Measurements from ENCODE around the gene DMRT1. TPM values are rescaled to one million over a fixed set of nuclear protein-coding genes. Genes with fewer than 3 reads are reported as not detected.

Gene DMRT1
- total RNA-seq (2014; rRNA removed; shearing (Covaris generic); ENCODE audit: low replicate concordance), result not detected in 2 replicates

- Histone ChIP-seq H3K4me3 (peak within 1 kb of the TSS; percentile 29), H3K27me3 (peaks cover 33% of the 10 kb centered on the region), H3K9me3 (peaks cover 7% of the 10 kb centered on the region), H3K36me3 (no peaks in the 10 kb centered on the region)
- peak; percentile 12 for DNase-seq
Measured at GRCh38 chr9:841371-842209, at the start of gene DMRT1. TSS of gene DMRT1 (plus strand) at chr9:841697. CDS start at chr9:841839, 142 bp downstream.

DNA sequence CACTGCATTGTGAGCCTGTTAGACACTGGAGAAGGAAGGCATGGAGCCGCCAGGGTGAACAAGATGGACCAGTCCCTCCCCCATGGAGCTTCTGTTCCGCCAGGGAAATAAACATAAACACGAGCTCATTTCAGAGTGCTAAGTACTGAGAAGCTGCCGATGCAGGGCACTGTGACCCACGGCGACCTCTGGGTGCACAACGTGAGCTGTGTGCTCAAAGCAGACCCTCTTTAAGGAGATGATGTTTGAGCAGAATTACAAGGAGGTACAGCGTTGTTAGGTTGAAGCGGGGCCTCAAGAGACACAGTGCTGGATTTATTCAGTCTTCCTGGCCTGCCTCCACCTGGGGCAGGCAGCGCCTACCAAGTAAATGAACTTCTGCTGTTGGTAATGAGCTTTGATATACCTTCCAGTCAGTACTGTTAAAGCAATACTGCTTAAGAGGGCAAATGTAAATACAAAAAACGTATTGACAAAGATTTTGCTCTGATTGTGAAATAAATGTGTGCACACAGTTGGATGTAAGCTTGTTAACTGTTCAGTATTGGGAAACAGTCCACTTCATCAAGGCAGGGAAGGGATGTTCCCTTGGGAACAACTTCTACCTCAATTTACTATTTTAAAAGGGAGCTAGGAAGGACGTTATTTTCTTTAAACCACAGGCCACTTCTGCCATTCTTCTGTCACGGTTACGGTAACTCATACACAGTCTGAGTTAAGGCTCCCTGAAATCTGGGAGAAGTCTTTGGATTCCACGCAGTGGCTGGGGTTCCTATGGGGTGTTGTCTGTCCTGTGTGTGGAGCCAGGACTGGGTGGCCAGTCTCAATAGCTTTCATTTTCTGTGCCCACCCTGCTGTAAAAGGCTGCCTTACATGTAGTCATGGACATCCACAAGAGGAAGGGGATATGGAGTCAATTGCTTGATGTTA, 48.9 kb upstream of the DMRT1 start:
- Histone ChIP-seq H3K36me3 (no peaks in the 10 kb centered on the region), H3K27me3 (no peaks in the 10 kb centered on the region), H3K9me3 (no peaks in the 10 kb centered on the region), H3K4me3 (no peak overlapping the region)
- DNase-seq, result no peak

DNA sequence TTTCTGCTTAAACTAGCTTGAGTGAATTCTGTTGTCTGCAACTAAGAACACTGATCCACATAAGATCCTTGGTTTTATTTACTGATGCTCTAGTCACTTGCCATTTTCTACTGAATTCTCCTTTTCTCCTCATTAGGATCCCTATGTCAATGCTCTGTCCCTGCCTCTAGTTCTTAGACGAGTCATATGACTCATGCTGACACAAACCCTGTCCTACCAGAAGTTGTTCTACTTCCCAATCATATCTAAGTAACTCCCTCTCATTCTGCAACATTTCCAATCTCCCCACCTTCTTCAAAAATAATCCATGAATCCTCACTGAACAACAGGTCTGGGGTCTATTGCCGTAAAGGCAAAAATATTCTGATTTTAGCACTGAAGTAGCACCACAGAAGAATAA, 47.1 kb upstream of the DMRT1 start:
- Histone ChIP-seq H3K27me3 (no peaks in the 10 kb centered on the region), H3K4me3 (no peak overlapping the region), H3K36me3 (no peaks in the 10 kb centered on the region), H3K9me3 (no peaks in the 10 kb centered on the region)
- DNase-seq, result no peak

DNA sequence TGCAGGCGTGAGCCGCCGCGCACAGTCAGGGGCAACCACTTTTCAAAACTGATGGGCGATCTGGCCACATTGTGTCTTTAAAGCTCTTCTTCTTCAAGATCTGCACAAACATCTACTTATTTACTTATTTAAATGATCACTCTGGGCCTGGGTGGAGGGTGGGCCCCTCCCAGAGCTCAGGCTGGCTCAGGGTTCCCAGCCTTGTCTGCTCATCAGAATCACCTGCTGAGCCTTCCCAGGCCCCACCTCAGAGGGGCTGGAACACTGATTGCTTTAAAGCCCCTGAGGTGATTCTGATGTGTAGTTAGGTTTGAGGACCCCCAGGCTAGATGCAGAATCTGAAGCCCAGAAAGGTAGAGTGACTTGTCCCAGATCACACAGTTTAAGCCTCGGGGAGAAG, 45.6 kb upstream of the DMRT1 start:
- Histone ChIP-seq H3K36me3 (no peaks in the 10 kb centered on the region), H3K27me3 (no peaks in the 10 kb centered on the region), H3K4me3 (no peak overlapping the region), H3K9me3 (no peaks in the 10 kb centered on the region)
- no peak for DNase-seq

- Histone ChIP-seq H3K27me3 (no peaks in the 10 kb centered on the region), H3K36me3 (no peaks in the 10 kb centered on the region), H3K9me3 (no peaks in the 10 kb centered on the region), H3K4me3 (no peak overlapping the region)
- DNase-seq, result no peak
Measured at GRCh38 chr9:800591-801150, 40.8 kb upstream of the DMRT1 start.

- H3K4me3 ChIP-seq, result no peak overlapping the region
- no peaks in the 10 kb centered on the region for H3K27me3 ChIP-seq
- no peaks in the 10 kb centered on the region for H3K36me3 ChIP-seq
- peak; percentile 81 for DNase-seq
- H3K9me3 ChIP-seq, result no peaks in the 10 kb centered on the region
Measured at GRCh38 chr9:801399-802071, 40.0 kb upstream of the DMRT1 start.

DNA sequence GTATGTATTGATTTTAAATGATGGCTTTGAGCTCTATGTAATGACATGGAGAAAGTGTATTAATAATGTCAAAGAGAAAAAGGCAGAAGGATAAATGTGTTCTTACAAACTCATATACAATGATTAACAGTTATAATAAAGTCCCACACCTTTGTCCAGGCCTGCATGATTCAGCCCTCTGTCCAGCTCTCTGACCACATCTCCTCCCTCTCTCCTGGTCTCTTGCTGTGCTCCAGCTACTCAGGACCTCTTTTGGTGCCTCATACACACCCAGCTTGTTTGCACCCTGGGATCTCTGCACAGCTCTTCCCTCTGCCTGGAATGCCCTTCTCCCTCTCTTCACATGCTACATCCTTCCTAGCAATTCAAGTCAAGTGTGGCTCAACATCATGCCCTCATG, 37.5 kb upstream of the DMRT1 start:
- Histone ChIP-seq H3K4me3 (no peak overlapping the region), H3K27me3 (no peaks in the 10 kb centered on the region), H3K9me3 (no peaks in the 10 kb centered on the region), H3K36me3 (no peaks in the 10 kb centered on the region)
- peak; percentile 12 for DNase-seq

DNA sequence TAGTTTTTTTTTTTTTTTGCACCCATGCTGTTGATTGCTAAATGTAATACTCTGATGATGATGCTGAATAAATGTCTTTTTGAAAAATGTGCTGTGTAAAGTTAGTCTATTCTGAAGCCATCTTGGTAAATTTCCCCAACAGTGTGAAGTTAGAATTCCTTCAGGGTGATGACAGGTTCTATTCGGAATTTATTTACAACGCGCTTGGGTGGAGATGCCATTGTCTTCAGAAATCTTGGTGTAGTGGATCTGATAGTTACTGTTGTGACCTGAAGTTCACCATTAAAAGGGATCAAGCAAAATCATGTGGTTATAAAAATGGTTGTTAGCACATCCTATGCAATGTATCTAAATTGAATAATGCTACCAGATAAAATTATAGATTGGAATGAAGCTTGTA, 36.3 kb upstream of the DMRT1 start:
- Histone ChIP-seq H3K27me3 (no peaks in the 10 kb centered on the region), H3K9me3 (no peaks in the 10 kb centered on the region), H3K36me3 (no peaks in the 10 kb centered on the region), H3K4me3 (no peak overlapping the region)
- no peak for DNase-seq

GRCh38 chr9:806285-807156, 35.0 kb upstream of the DMRT1 start:
- DNase-seq, result no peak
- Histone ChIP-seq H3K9me3 (no peaks in the 10 kb centered on the region), H3K36me3 (no peaks in the 10 kb centered on the region)

DNA sequence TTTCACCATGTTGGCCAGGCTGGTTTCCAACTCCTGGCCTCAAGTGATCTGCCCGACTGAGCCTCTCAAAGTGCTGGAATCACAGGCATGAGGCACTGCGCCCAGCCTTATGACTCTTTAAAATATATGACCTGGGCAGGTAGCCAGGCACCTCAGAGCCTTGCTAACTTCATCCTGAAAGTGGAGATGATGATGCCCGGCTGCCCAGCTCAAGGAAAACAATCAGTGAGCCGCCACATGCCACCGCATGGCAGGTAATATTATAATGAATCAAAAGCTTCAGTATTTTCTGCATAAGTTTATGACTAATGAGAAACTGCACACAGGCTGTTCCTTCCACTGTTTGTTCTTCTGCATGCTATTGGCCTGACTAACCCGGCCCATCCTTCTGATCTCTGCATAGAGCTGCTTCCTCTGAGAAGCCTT, 30.4 kb upstream of the DMRT1 start:
- peak; percentile 83 for DNase-seq
- Histone ChIP-seq H3K9me3 (no peaks in the 10 kb centered on the region), H3K36me3 (no peaks in the 10 kb centered on the region), H3K27me3 (no peaks in the 10 kb centered on the region), H3K4me3 (no peak overlapping the region)

More at GRCh38 chr9:806285-807156, 35.0 kb upstream of the DMRT1 start:
- H3K27me3 ChIP-seq, result no peaks in the 10 kb centered on the region
- no peak overlapping the region for H3K4me3 ChIP-seq

DNA sequence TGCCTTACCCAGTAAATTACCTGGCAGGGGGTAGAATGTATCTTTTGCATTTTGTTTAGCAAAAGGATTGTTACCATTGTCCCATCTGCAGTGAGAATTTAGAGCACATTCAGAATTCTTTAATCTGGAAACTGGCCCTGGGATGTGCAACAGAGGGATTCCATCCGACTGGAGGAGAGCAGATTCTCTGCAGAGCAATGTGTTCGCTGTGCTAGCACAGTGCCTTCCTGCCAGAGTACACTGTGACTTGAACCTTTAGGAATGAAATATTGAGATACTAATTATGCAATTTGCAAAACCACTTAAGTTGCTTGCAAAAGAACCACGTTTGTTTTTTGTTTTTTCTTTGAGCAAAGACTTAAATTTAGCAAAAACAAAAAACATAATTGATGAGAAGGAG, 22.5 kb upstream of the DMRT1 start:
- no peak for DNase-seq
- Histone ChIP-seq H3K36me3 (no peaks in the 10 kb centered on the region), H3K27me3 (no peaks in the 10 kb centered on the region), H3K4me3 (no peak overlapping the region), H3K9me3 (no peaks in the 10 kb centered on the region)

DNA sequence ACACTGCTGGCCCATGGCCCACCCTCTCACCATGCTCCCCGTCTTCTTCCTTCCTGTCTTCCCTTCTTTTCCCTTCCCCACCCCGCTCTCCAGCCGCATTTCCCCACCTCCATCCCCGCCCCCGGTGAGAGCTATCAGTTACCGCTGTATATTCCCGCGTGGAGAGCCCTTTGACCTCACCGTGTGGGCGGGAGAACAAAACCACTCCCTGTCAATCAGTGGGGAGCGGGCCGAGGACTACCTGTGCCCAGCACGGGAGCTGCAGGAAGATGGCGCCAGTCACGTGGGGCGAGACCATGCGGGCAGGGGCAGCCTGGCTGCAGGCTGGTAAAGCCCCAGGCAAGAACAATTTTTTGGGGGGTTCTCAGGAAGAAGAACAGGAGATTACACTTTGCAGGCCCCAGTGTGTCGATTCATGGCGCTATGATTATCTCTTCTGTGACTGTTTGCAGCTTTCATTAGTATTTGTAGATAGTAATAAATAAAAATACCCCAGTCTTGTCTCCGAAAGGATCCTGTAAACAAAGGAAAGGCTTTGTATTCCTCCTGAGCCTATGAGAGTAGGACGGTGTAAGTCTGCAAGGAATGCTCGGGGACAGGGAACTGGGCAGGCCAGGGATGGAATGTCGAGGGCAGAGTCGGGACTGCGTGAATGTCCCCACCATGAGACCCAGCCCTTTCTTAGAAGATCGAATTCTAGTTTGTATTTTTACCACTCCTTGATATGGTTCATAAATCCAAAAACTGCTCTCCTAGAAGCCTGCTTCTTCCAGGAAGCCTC, 14.8 kb upstream of the DMRT1 start:
- Histone ChIP-seq H3K4me3 (no peak overlapping the region), H3K36me3 (no peaks in the 10 kb centered on the region), H3K27me3 (no peaks in the 10 kb centered on the region), H3K9me3 (no peaks in the 10 kb centered on the region)
- no peak for DNase-seq

GRCh38 chr9:840343-840742, 1.2 kb upstream of the DMRT1 start:
- H3K4me3 ChIP-seq, result no peak overlapping the region
- DNase-seq, result no peak
- peaks cover 7% of the 10 kb centered on the region for H3K9me3 ChIP-seq
- H3K27me3 ChIP-seq, result peaks cover 33% of the 10 kb centered on the region
- H3K36me3 ChIP-seq, result no peaks in the 10 kb centered on the region

DNA sequence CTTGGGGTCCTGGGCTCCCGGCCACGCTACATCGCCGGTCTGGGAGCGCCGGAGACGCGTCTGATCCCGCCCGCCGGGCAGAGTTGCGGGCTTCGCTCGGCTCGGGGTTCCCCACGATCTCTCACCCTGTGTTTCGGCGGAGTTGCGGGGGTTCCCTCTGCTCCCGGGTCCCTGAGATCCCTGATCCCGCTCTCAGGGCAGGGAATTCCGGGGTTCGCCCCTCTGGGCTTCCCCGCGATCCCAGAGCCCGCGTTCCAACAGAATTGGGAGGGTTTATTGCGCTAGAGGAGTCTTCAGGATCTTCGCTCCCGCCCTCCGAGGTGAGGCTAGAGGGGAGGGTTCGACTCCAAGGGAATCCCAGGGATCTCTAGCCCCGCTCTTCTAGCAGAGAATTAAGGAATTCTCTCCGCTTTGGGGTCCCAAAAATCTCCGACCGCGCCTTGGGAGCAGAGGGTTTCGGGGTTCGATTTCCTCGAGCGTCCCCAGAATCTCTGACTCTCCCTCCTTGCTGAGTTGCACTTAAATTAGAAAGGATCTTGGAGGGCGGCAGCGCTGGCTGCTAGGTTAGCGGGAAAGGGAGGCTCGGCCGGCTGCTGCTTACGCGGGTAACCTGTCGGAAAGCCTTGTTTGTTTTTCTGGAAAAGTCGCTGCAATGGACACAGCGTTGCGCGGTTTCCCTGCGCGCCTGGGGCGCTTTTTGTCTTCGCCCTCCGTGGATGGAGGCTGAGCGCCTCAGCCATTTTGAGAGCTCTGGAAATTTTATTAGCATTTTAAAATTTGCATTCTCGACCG, 1.3 kb downstream of the DMRT1 start:
- DNase-seq, result no peak
- Histone ChIP-seq H3K4me3 (no peak overlapping the region), H3K27me3 (peaks cover 33% of the 10 kb centered on the region), H3K36me3 (no peaks in the 10 kb centered on the region), H3K9me3 (peaks cover 7% of the 10 kb centered on the region)

All from MG63 (cell line).